Common myeloid progenitor, CD34-positive (primary cell): ENCODE data around the gene ERRFI1.

Experiments used
- CTCF ChIA-PET: fragments of 350-600 bp; sonication (Branson Sonifier 250); formaldehyde crosslinking; loops from one replicate; lab custom pipeline; 2021; ENCODE audit warnings: antibody characterized with exemption; lab: Charles Lee
- POLR2A ChIA-PET: fragments of 350-600 bp; sonication (Branson Sonifier 250); formaldehyde crosslinking; loops from one replicate; lab custom pipeline; 2021; ENCODE audit warnings: antibody characterized with exemption; lab: Charles Lee
- DNase-seq, 3 donors: peaks; one replicate each; pipeline versions ENCODE4 v3.0.0 to v3.0.0-alpha.2; 2013
- H3K27ac ChIP-seq, 2 experiments: 1 replicate in 1 of 2; 2 replicates in 1 of 2; pipeline ENCODE4 v1.7.0; 2013; ENCODE audit warnings: inconsistent platforms in 2 of 2, low read length in 2 of 2, mild to moderate bottlenecking in 2 of 2, low read depth in 1 of 2, moderate library complexity in 1 of 2; ENCODE audit not compliant: severe bottlenecking in 2 of 2, insufficient read depth in 1 of 2, poor library complexity in 1 of 2
- H3K27me3 ChIP-seq, 5 experiments: replicated peaks in 2 of 5; 1 replicate in 3 of 5; 2 replicates in 2 of 5; pipeline versions ENCODE4 v1.6.1 to v1.7.0; 2013; ENCODE audit warnings: low read length in 4 of 5, mild to moderate bottlenecking in 2 of 5, moderate library complexity in 2 of 5, inconsistent platforms in 1 of 5; ENCODE audit not compliant: insufficient read depth in 5 of 5, control insufficient read depth in 4 of 5
- H3K36me3 ChIP-seq, 4 experiments: 1 replicate in 2 of 4; 2 replicates in 2 of 4; pipeline versions ENCODE4 v1.6.1 to v1.7.0; 2013; ENCODE audit warnings: low read length in 3 of 4, control low read depth in 1 of 4, mild to moderate bottlenecking in 1 of 4; ENCODE audit not compliant: control insufficient read depth in 4 of 4, insufficient read depth in 4 of 4
- H3K4me1 ChIP-seq, 4 experiments: 1 replicate in 3 of 4; 2 replicates in 1 of 4; pipeline versions ENCODE4 v1.6.1 to v1.7.1; 2013; ENCODE audit warnings: low read length in 3 of 4, mild to moderate bottlenecking in 3 of 4, control low read depth in 1 of 4, inconsistent platforms in 1 of 4, moderate library complexity in 1 of 4; ENCODE audit not compliant: control insufficient read depth in 4 of 4, insufficient read depth in 4 of 4; ENCODE audit errors: control extremely low read depth in 1 of 4
- H3K4me3 ChIP-seq, 7 experiments: 1 replicate in 4 of 7; 2 replicates in 3 of 7; pipeline versions ENCODE4 v1.5.1 to v1.7.0; 2013; ENCODE audit warnings: mild to moderate bottlenecking in 7 of 7, low read length in 6 of 7, moderate library complexity in 6 of 7, inconsistent platforms in 2 of 7, low read depth in 2 of 7, control low read depth in 1 of 7; ENCODE audit not compliant: insufficient read depth in 4 of 7, control insufficient read depth in 1 of 7; ENCODE audit errors: extremely low read depth in 1 of 7
- H3K9me3 ChIP-seq, 5 experiments: 1 replicate in 4 of 5; 2 replicates in 1 of 5; pipeline versions ENCODE4 v1.6.1 to v1.7.1; 2013; ENCODE audit warnings: low read length in 4 of 5, mild to moderate bottlenecking in 2 of 5, inconsistent platforms in 1 of 5, low read depth in 1 of 5, moderate library complexity in 1 of 5; ENCODE audit not compliant: control insufficient read depth in 4 of 5, insufficient read depth in 2 of 5; ENCODE audit errors: control extremely low read depth in 1 of 5
- WGBS: methylation state at CpG from one replicate; pipeline ENCODE4 v1.1.5; 2013; ENCODE audit not compliant: insufficient coverage; 5-methylcytosine and 5-hydroxymethylcytosine counted together

The ERRFI1 gene

DNA sequence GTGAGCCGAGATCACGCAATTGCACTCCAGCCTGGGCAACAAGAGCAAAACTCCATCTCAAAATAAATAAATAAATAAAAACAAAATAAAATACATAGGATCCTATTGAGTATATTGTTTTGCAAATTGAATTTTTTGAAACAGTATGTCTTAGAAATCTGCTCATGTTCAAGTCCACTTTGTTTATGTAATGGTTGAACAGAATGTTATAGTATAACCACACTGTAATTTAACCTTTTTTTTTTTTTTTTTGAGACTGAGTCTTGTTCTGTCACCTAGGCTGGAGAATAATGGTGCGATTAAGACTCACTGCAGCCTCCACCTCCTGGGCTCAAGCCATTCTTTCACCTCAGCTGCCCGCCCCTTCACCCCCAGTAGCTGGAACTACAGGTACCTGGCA is 33.2 kb downstream of the ERRFI1 start:
- Histone ChIP-seq H3K27me3 (no peaks in the 10 kb centered on the region), H3K36me3 (peaks cover 0 to 10% (median 0%) of the 10 kb centered on the region in 4 experiments), H3K4me1 (no peaks in the 10 kb centered on the region), H3K4me3 (no peak overlapping the region), H3K27ac (no peak overlapping the region), H3K9me3 (no peaks in the 10 kb centered on the region)
- ChIA-PET POLR2A (no interaction called here), CTCF (no interaction called here)
- 100% methylated on average over 1 of the region's 4 CpGs for WGBS
- DNase-seq, result no peak

DNA sequence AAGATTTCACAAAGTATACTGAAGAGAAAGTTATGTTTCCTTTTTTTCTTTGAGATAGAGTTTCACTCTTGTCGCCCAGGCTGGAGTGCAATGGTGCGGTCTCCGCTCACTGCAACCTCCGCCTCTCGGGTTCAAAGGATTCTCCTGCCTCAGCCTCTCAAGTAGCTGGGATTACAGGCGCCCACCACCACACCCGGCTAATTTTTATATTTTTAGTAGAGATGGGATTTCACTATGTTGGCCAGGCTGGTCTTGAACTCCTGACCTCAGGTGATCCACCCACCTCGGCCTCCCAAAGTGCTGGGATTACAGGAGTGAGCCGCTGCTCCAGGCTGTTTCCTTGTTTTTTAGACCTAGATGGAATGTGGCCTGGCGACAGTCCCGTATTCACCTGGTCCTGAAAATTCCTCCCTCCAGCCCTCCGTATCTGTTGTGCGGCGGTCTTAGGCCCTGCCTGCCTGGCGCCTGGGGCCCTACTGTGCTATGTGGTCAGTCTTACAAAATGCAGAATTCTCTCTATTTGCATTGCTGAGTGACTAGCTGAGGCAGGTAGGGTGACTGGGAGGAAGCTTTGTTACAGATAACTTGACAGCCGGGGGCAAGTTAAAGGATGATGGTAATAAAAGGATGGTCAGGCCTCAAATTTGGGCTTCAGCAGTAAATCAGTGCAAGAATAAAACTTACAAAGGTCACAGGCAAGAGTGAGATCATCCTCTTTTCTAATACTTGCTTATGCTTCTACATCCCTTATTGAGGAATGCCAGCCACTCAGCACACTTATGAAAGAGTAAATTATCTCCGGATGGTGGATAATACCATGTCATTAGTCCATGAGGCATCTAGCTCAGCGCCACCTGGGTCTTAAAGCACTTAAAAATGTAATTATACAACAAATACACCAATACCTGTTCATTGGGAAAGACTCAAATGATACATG is 34.3 kb downstream of the ERRFI1 start:
- no peak overlapping the region for H3K27ac ChIP-seq
- H3K27me3 ChIP-seq, result no peaks in the 10 kb centered on the region
- no peak for DNase-seq
- H3K4me3 ChIP-seq, result no peak overlapping the region
- no peaks in the 10 kb centered on the region for H3K9me3 ChIP-seq
- ChIA-PET POLR2A (no interaction called here), CTCF (interaction anchor here (1.1 kb wide), 1 partner anchor 358 kb away, joined by 3 read pairs; no protein-coding TSS in a partner anchor)
- no peaks in the 10 kb centered on the region for H3K4me1 ChIP-seq
- peaks cover 0 to 16% (median 2%) of the 10 kb centered on the region in 4 experiments for H3K36me3 ChIP-seq
- WGBS, result 95% methylated on average over 8 of the region's 18 CpGs

DNA sequence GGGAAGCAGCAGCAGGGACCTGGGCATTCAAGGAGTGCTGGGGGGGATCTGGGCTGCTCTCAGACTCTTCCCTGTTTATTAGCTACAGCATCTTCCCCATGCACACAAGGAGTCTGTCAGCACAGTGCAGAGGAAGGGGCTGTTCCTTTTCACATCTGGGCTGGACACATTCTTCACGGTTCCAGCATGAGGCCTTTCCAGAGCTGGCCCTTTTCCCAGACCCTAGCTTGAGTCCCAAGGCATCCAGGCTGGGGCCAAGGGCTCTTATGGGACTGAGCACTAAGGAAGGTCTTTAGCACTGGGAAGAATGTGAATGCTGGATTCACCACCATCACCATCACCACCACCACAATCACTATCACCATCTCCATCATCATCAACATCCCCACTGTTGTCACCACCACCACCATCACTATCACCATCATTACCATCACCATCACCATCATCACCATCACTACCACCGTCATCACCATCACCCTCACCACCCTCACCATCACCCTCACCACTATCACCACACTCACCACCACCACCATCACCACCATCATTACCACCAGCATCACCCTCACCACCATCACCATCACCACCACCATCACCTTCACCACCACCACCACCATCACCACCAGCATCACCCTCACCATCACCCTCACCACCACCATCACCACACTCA is 36.2 kb downstream of the ERRFI1 start:
- H3K4me3 ChIP-seq, result no peak overlapping the region
- no peaks in the 10 kb centered on the region for H3K9me3 ChIP-seq
- peaks cover 5 to 34% (median 14%) of the 10 kb centered on the region in 4 experiments for H3K36me3 ChIP-seq
- 91% methylated on average over 1 of the region's 2 CpGs for WGBS
- no peaks in the 10 kb centered on the region for H3K4me1 ChIP-seq
- DNase-seq, result no peak
- H3K27ac ChIP-seq, result no peak overlapping the region
- POLR2A ChIA-PET, result no interaction called here
- no peaks in the 10 kb centered on the region for H3K27me3 ChIP-seq
- CTCF ChIA-PET, result interaction anchor here (0.8 kb wide), 1 partner anchor 9 kb away, joined by 3 read pairs; no protein-coding TSS in a partner anchor

DNA sequence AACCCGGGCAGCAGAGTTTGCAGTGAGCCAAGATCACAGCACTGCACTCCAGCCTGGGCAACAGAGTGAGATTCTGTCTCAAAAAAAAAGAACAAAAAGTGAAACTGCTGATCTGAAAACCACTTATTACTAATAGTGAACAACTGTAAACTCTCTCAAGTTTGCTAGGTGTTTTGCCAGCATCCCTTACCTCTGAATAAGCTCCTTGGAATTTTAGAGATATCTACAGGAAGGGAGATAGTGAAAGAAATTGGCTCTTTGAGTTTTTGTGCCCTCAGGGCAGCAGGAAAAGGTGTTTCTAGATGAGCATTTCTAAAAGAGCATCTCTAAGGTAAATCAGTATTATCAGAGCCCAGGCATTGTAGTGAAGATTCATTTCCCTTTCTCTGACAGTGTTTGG is 37.5 kb downstream of the ERRFI1 start:
- WGBS, result 100% methylated on average over 1 of the region's 1 CpG
- Histone ChIP-seq H3K27ac (no peak overlapping the region), H3K9me3 (no peaks in the 10 kb centered on the region), H3K27me3 (no peaks in the 10 kb centered on the region), H3K4me1 (no peaks in the 10 kb centered on the region), H3K36me3 (peaks cover 9 to 46% (median 23%) of the 10 kb centered on the region in 4 experiments), H3K4me3 (no peak overlapping the region)
- DNase-seq, result no peak
- CTCF ChIA-PET, result interaction anchor here (1.0 to 1.6 kb wide), 2 partner anchors 8 to 27 kb away, joined by 3 read pairs; no protein-coding TSS in a partner anchor
- POLR2A ChIA-PET, result no interaction called here

DNA sequence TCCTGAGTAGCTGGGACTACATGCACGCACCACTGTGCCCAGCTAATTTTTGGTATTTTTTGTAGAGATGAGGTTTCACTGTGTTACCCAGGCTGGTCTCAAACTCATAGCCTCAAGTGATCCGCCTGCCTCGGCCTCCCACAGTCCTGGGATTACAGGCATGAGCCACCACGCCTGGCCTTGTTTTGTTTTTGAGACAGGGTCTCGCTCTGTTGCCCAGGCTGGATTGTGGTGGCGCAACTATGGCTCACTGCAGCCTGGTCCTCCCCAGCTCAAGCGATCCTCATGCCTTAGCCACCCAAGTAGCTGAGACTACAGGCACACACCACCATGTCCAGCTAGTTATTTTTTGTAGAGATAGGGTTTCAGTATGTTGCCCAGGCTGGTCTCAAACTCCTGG is 38.6 kb downstream of the ERRFI1 start:
- CTCF ChIA-PET, result interaction anchor here (0.9 to 1.6 kb wide), 3 partner anchors 20 to 328 kb away, joined by 3 to 4 read pairs (median 3); no protein-coding TSS in a partner anchor
- WGBS, result 97% methylated on average over 5 of the region's 7 CpGs
- Histone ChIP-seq H3K27me3 (no peaks in the 10 kb centered on the region), H3K36me3 (peaks cover 14 to 55% (median 32%) of the 10 kb centered on the region in 4 experiments), H3K4me1 (no peaks in the 10 kb centered on the region), H3K4me3 (no peak overlapping the region), H3K9me3 (no peaks in the 10 kb centered on the region), H3K27ac (no peak overlapping the region)
- DNase-seq, result no peak
- POLR2A ChIA-PET, result no interaction called here

DNA sequence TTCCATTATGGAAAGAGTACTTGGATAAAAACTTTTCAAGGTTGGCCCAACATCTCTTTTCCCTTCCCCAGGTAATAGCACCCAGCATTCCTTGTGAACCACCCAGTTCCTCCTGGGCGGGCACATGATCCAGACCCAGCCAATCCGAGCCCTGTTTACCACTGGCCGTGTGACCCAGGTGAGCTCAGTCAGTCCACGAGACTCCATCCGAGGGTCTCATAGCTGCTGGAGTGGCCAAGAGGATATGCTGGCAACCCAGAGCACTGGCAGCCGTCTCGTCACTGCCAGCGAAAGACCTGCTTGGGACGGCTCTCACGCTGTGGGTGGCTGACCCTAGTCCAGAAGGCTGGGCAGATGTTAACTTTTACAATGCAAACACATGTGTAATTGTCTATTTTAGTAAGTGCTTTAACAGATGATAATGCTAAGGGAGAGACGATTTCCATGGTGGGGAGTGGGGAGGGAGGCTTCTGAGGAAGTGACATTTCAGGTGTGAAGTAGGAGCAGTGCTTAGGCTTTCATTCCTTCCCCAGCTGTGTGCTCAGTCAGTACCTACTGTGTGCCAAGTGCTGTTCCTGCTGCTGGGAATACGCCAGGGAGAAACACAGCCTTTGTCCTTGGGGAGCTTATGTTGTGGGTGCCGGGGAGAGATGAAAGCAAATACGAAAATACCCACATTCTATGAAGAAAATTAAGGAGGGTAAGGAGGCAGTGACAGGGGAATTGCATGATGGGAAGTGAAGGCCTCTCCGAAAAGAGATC is 40.1 kb downstream of the ERRFI1 start:
- POLR2A ChIA-PET, result no interaction called here

More for the DNA sequence above, 40.1 kb downstream of the ERRFI1 start:
- Histone ChIP-seq H3K27me3 (no peaks in the 10 kb centered on the region), H3K9me3 (no peaks in the 10 kb centered on the region), H3K4me3 (no peak overlapping the region), H3K27ac (no peak overlapping the region), H3K4me1 (no peaks in the 10 kb centered on the region), H3K36me3 (peaks cover 14 to 60% (median 37%) of the 10 kb centered on the region in 4 experiments)
- 82% methylated on average over 9 of the region's 15 CpGs for WGBS
- no peak for DNase-seq
- CTCF ChIA-PET, result interaction anchor here (1.2 to 2.5 kb wide), 2 partner anchors 10 to 178 kb away, joined by 3 to 13 read pairs; no protein-coding TSS in a partner anchor
